Activated CD8-positive, alpha-beta memory T cell treated with anti-CD3 and anti-CD28 coated beads, Interleukin-2, amount 50 U/mL, for 48 hours (primary cell): Measurements from ENCODE around the gene GPR153.
A peak's percentile ranks its signal among the peaks of the same experiment; 100 is the strongest.

Experiments used
- DNase-seq: peaks from one replicate; pipeline ENCODE4 v3.0.0-alpha.2; 2020

GPR153 gene

GRCh38 chr1:6198646-6199297 is 62.1 kb downstream of the GPR153 start:
- DNase-seq: peak; percentile 78

- no peak for DNase-seq
Observed at GRCh38 chr1:6197746-6198427, 63.0 kb downstream of the GPR153 start.
